ENCODE results near the gene BOD1L1.

GRCh38 chr4:13615161-13615560 is 12.4 kb downstream of the BOD1L1 start:
- TF ChIP-seq CTCF (IDR thresholded peaks at IDR 0.05; ENCODE audit: low read length) (no peak), EZH2 (IDR thresholded peaks at IDR 0.05; ENCODE audit: borderline replicate concordance, low read length) (no peak)
